ENCODE data around the gene TSPAN18. TPM values are rescaled to one million over a fixed set of nuclear protein-coding genes. Genes with fewer than 3 reads are reported as not detected.

The TSPAN18 gene
- total and polyA plus RNA-seq, 2 experiments from 2014 or later: 6.0 to 10.6 TPM

GRCh38 chr11:44752300-44752699, 25.5 kb downstream of the TSPAN18 start:
- H3K36me3 ChIP-seq (ENCODE audit: insufficient read depth): no peaks in the 10 kb centered on the region
- no peak overlapping the region for H3K4me2 ChIP-seq
- no peaks in the 10 kb centered on the region for H3K9me2 ChIP-seq (ENCODE audit: insufficient read depth)
- no peak overlapping the region for H2AFZ ChIP-seq
- H3K27ac Mint-ChIP-seq: no peak overlapping the region
- no peak overlapping the region for H3K4me3 Mint-ChIP-seq
- H4K20me1 ChIP-seq (replicated peaks; ENCODE audit: insufficient read depth): no peaks in the 10 kb centered on the region
- DNase-seq (ENCODE audit: low spot score): no peak
- ATAC-seq: no peak
- peaks cover 66% of the 10 kb centered on the region for H3K4me1 Mint-ChIP-seq
- no peak overlapping the region for H3K27ac ChIP-seq (ENCODE audit: low read depth)
- peaks cover 47% of the 10 kb centered on the region for H3K4me1 ChIP-seq (ENCODE audit: insufficient read depth)
- H3K79me2 ChIP-seq (replicated peaks; ENCODE audit: insufficient read depth): peaks cover under 1% of the 10 kb centered on the region; the same call in 1 of the 2 replicates
- H3K27me3 Mint-ChIP-seq (ENCODE audit: insufficient read depth, low read depth, poor library complexity): peaks cover 41% of the 10 kb centered on the region
- no peak overlapping the region for H3K4me3 ChIP-seq
- peaks cover 61% of the 10 kb centered on the region for H3K27me3 ChIP-seq (ENCODE audit: insufficient read depth)
- H3F3A ChIP-seq (replicated peaks; ENCODE audit: low read depth): peaks cover 13% of the 10 kb centered on the region; the same call in 1 of the 2 replicates
- peaks cover 10% of the 10 kb centered on the region; the same call in 2 of the 3 replicates for H3K36me3 Mint-ChIP-seq (ENCODE audit: low read depth)
- TF ChIP-seq EZH2phosphoT487 (IDR thresholded peaks at IDR 0.05; ENCODE audit: unreplicated experiment): no peak
- no peak for TF ChIP-seq STAT1 (IDR thresholded peaks at IDR 0.05; ENCODE audit: unreplicated experiment)
- no peak for TF ChIP-seq ZNF331 (CRISPR knock-in tag; IDR thresholded peaks at IDR 0.05; ENCODE audit: low read depth)
- TF ChIP-seq CREB1 (CRISPR knock-in tag; IDR thresholded peaks at IDR 0.05; ENCODE audit: low read depth): no peak
- no peak for TF ChIP-seq REST (IDR thresholded peaks at IDR 0.05; ENCODE audit: unreplicated experiment)
- no peak for TF ChIP-seq CTCF (conservative IDR thresholded peaks at IDR 0.05; ENCODE audit: low read depth in 2 of 2)
- H3K9me3 Mint-ChIP-seq: peaks cover 6% of the 10 kb centered on the region; the same call in 1 of the 3 replicates

- TF ChIP-seq ETS1 (IDR thresholded peaks at IDR 0.05) (no peak), CREB1 (CRISPR knock-in tag; IDR thresholded peaks at IDR 0.05; ENCODE audit: low read depth) (no peak)
- DNase-seq (ENCODE audit: low spot score) (no peak), ATAC-seq (no peak)
- no peaks in the 10 kb centered on the region for H3K9me2 ChIP-seq (ENCODE audit: insufficient read depth)
- H3K36me3 Mint-ChIP-seq (ENCODE audit: low read depth): peaks cover 11% of the 10 kb centered on the region; the same call in 2 of the 3 replicates
- H3K4me3 ChIP-seq: no peak overlapping the region
- H3K79me2 ChIP-seq (replicated peaks; ENCODE audit: insufficient read depth): peaks cover 5% of the 10 kb centered on the region; the same call in 1 of the 2 replicates
- no peak overlapping the region for H2AFZ ChIP-seq
- no peaks in the 10 kb centered on the region for H3K36me3 ChIP-seq (ENCODE audit: insufficient read depth)
- H3K27me3 ChIP-seq (ENCODE audit: insufficient read depth): peaks cover 61% of the 10 kb centered on the region
- no peak overlapping the region for H3K27ac Mint-ChIP-seq
- H3K4me2 ChIP-seq: peak overlapping the region; percentile 61; the same call in 1 of the 2 replicates
- H3K4me3 Mint-ChIP-seq: peak overlapping the region; percentile 38; the same call in 2 of the 3 replicates
- H3K27me3 Mint-ChIP-seq (ENCODE audit: insufficient read depth, low read depth, poor library complexity): peaks cover 41% of the 10 kb centered on the region
- H3K27ac ChIP-seq (ENCODE audit: low read depth): no peak overlapping the region
- H3K4me1 ChIP-seq (ENCODE audit: insufficient read depth): peaks cover 47% of the 10 kb centered on the region
- H3K9me3 Mint-ChIP-seq: peaks cover 9% of the 10 kb centered on the region; the same call in 2 of the 3 replicates
- peaks cover 64% of the 10 kb centered on the region for H3K4me1 Mint-ChIP-seq
- no peaks in the 10 kb centered on the region for H4K20me1 ChIP-seq (replicated peaks; ENCODE audit: insufficient read depth)
- H3F3A ChIP-seq (replicated peaks; ENCODE audit: low read depth): peaks cover 13% of the 10 kb centered on the region; the same call in 1 of the 2 replicates
These were observed 26.0 kb downstream of the TSPAN18 start for GRCh38 chr11:44752713-44753112.

Data from GM23338 (cell line).